Brain microvascular endothelial cell (primary cell): ENCODE measurements around the gene OR10AD1.
"Not testable (repeated sequence)": the region's sequence is repeated elsewhere in the genome, so short reads cannot be mapped to it uniquely, and the experiment has no call there.

Experiments
- DNase-seq: peaks from one replicate; pipeline ENCODE4 v3.0.0-alpha.2; 2020
- H3K27ac ChIP-seq: fragments of 250-450 bp; sonication (Bioruptor Pico); 2 replicates; pipeline ENCODE4 v1.5.1; 2020; ENCODE audit warnings: mild to moderate bottlenecking, moderate library complexity
- H3K27me3 ChIP-seq: fragments of 250-450 bp; sonication (Bioruptor Pico); replicated peaks from 2 replicates; pipeline ENCODE4 v1.5.1; 2020; ENCODE audit warnings: mild to moderate bottlenecking
- H3K36me3 ChIP-seq: fragments of 250-450 bp; sonication (Bioruptor Pico); replicated peaks from 2 replicates; pipeline ENCODE4 v1.5.1; 2020; ENCODE audit warnings: mild to moderate bottlenecking
- H3K4me3 ChIP-seq: 2 replicates; pipeline ENCODE4 v1.5.1; 2011; ENCODE audit warnings: low read depth, mild to moderate bottlenecking, control low read depth, low read length, moderate library complexity
- CTCF ChIP-seq: IDR thresholded peaks from 2 replicates; pipeline ENCODE4 v1.5.1; 2011; ENCODE audit warnings: low read depth, mild to moderate bottlenecking, moderate library complexity, low read length, control low read depth, inconsistent platforms; ENCODE audit errors: missing control alignments
- in situ Hi-C: cut with HindIII; loops from 2 replicates; pipeline ENCODE4 v1.10.0; 2017; ENCODE audit warnings: low sequenced_read_pairs, low pct_ligation_motif_present

Gene OR10AD1

GRCh38 chr12:48203192-48203591 is at the start of gene OR10AD1:
Gene OR10AD1, minus strand, starts transcription at chr12:48203292. Its CDS starts 0 bp downstream, at chr12:48203292.
- H3K36me3 ChIP-seq = no peaks in the 10 kb centered on the region
- DNase-seq = no peak
- H3K4me3 ChIP-seq = no peak within 1 kb of the TSS
- no peak for TF ChIP-seq CTCF
- H3K27ac ChIP-seq = no peak within 1 kb of the TSS
- no peaks in the 10 kb centered on the region for H3K27me3 ChIP-seq
- in situ Hi-C loops = no loop called here

- no peak for DNase-seq
- in situ Hi-C loops = no loop called here
- Histone ChIP-seq H3K27ac (no peak overlapping the region), H3K4me3 (no peak overlapping the region), H3K36me3 (no peaks in the 10 kb centered on the region), H3K27me3 (peaks cover 3% of the 10 kb centered on the region)
- TF ChIP-seq CTCF = no peak
Observed at GRCh38 chr12:48247181-48247966, 44.3 kb upstream of the OR10AD1 start.

DNA sequence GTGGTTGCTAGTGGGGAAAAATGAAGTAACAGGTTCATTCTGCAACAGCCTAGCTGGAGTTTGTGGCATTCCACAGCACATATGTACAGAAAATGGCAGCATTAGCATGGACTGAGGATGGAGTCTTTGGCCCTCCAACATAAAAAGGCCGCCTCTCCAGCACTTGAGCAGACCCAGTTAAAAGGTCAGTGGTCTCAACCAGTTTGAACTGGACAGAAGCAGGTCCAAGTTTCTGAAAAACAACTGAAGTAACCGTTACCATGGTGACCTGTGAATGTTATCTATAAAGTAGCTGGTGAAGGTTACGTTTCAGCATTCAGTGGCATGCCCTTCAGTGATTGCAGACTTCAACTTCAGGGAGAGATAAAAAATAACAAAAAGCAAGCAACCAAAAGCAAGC is 34.1 kb upstream of the OR10AD1 start:
- H3K36me3 ChIP-seq = no peaks in the 10 kb centered on the region
- no peaks in the 10 kb centered on the region for H3K27me3 ChIP-seq
- TF ChIP-seq CTCF = no peak
- no peak for DNase-seq
- in situ Hi-C loops = no loop called here
- H3K27ac ChIP-seq = no peak overlapping the region
- H3K4me3 ChIP-seq = no peak overlapping the region

GRCh38 chr12:48235796-48236333 is 32.8 kb upstream of the OR10AD1 start:
- Histone ChIP-seq H3K27ac (no peak overlapping the region), H3K27me3 (no peaks in the 10 kb centered on the region), H3K36me3 (no peaks in the 10 kb centered on the region), H3K4me3 (no peak overlapping the region)
- DNase-seq = no peak
- in situ Hi-C loops = no loop called here
- TF ChIP-seq CTCF = no peak

DNA sequence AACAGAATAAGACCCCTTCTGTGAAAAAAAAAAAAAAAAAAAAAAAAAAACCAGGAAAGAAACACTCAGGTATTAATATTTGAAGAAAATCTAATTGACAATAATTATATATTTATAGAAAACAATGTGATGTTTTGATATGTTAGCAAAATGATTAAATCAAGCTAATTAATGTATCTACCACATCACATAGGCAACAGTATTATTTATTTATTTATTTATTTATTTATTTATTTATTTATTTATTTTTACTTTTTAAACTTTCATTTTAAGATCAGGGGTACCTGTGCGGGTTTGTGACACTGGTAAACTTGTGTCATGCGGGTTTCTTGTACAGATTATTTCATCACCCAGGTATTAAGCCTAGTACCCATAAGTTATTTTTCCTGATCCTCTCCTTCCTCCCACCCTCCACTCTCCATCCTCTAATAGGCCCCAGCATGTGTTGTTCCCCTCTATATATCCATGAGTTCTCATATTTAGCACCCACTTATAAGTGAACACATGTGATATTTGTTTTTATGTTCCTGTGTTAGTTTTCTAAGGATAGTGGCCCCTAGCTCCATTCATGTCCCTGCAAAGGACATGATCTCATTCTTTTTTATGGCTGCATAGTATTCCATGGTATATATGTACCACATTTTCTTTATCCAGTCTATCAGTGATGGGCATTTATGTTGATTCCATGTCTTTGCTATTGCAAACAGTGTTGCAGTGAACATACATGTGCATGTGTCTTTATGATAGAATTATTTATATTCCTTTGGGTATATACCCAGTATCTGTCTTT is 28.3 kb upstream of the OR10AD1 start:
- DNase-seq, H3K4me3 ChIP-seq, H3K27me3 ChIP-seq, in situ Hi-C loops, H3K27ac ChIP-seq, H3K36me3 ChIP-seq: not testable (repeated sequence)

DNA sequence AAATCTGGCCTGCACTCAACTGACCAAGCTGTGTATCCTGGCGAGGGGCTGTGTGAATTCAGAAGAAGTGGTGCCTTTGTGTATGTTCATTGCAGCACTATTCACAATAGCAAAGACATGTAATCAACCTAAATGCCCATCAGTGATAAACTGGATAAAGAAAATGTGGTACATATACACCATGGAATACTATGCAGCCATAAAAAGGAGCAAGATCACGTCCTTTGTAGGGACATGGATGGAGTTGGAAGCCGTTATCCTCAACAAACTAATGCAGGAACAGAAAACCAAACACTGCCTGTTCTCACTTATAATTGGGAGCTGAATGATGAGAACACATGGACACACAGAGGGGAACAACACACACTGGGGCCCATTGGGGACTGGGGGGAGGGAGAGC is 21.4 kb upstream of the OR10AD1 start:
- H3K27me3 ChIP-seq, H3K4me3 ChIP-seq, H3K27ac ChIP-seq, in situ Hi-C loops, DNase-seq, H3K36me3 ChIP-seq: not testable (repeated sequence)
